AG09309 (cell line): ENCODE results near the gene FAM219B.

ENCODE experiments used
- DNase-seq: peaks from one replicate; pipeline ENCODE4 v3.0.0-alpha.2; 2010; ENCODE audit warnings: low read depth
- H3K4me3 ChIP-seq: 2 replicates; pipeline ENCODE4 v1.5.1; 2011; ENCODE audit warnings: mild to moderate bottlenecking, low read depth, low read length, moderate library complexity; ENCODE audit not compliant: control insufficient read depth
- TF ChIP-seq, protein P1 (sequence below): IDR thresholded peaks from 2 replicates; pipeline ENCODE4 v1.5.1; 2011; ENCODE audit warnings: mild to moderate bottlenecking, low read depth, low read length, inconsistent platforms; ENCODE audit not compliant: insufficient read depth, control insufficient read depth; ENCODE audit errors: missing control alignments

The FAM219B gene

DNA sequence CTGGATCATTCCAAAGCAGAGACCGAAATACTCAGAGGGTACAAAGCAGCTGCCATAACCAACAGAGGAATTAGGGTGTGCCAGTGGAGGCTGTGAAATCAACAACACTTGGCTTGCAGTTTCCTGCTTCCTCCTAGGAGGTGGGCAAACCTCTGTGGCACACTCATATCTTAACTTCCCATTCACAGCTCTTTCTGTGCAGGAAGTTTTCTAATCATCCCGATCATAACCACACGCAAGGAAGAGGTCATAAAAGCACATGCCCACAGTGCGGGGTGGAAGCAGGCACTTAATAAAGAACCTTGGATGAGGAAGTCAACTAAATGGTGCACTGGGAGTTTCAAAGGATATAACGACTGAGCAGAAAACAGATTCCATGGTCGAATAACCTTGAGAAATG, 38.6 kb downstream of the FAM219B start:
- TF ChIP-seq, protein P1, sequence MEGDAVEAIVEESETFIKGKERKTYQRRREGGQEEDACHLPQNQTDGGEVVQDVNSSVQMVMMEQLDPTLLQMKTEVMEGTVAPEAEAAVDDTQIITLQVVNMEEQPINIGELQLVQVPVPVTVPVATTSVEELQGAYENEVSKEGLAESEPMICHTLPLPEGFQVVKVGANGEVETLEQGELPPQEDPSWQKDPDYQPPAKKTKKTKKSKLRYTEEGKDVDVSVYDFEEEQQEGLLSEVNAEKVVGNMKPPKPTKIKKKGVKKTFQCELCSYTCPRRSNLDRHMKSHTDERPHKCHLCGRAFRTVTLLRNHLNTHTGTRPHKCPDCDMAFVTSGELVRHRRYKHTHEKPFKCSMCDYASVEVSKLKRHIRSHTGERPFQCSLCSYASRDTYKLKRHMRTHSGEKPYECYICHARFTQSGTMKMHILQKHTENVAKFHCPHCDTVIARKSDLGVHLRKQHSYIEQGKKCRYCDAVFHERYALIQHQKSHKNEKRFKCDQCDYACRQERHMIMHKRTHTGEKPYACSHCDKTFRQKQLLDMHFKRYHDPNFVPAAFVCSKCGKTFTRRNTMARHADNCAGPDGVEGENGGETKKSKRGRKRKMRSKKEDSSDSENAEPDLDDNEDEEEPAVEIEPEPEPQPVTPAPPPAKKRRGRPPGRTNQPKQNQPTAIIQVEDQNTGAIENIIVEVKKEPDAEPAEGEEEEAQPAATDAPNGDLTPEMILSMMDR = no peak
- DNase-seq = no peak
- no peak overlapping the region for H3K4me3 ChIP-seq

DNA sequence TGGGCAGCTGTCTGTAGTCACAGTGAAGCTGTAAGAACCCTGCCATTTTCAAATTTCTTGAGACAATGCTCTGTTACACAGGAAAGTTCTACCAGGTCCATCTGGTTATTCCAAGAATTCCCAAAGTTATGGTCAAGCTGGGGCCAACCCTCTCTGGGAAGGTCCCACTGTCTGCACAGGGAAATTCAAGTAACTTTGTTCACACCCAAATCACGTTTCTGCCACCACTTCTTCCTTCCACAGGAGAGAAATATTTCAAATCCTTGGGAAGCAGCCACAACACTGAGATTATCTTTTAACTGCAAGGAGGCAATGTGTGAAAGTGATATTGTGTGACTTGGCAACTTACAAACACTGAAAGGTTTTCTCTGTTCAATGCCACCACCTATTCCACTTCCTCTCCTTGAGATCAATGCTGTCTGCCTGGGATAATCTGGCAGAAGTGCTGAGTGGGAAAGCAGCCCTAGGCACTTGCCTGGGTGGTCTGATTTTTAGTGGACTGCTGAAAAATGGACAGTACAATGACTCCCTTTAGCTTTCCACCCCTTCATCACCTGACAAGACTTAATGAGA, 39.1 kb downstream of the FAM219B start:
- H3K4me3 ChIP-seq = no peak overlapping the region
- TF ChIP-seq, protein P1 = no peak
- DNase-seq = no peak

DNA sequence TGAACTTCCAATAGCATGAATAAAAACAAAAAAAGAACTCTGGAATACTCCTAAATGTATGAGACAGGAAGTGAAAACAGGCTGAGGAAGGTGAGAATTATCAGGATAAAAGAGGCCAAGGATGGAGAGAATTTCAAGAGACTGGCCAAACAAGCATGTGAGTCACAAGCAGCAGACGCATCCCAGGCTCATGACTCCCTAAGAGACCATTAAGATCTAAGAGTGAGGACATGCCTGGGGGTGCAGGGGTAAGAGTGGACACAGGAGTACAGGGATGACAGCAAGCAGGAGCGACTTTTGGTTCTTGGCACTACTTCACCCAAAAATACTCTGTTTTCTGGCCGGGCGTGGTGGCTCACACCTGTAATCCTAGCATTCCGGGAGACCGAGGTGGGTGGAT, 40.6 kb downstream of the FAM219B start:
- H3K4me3 ChIP-seq = no peak overlapping the region
- TF ChIP-seq, protein P1 = no peak
- no peak for DNase-seq

DNA sequence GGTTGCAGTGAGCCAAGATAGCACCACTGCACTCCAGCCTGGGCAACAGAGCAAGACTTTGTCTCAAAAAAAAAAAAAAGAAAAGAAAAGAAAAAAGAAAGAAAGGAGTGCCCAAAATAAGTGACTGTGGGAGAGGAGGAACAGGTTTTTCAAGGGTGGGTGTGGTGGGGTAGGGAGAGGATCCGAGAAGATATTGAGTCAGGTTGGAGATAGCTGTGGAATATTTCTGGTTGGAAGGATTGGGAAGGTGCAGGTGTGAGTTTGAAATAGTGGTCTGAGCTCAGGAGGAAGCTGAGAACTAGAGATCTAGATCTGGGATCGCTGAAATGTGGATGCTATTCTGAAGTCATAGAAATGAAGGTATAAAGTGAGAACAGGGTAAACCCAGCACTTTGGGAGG, 41.3 kb downstream of the FAM219B start:
- H3K4me3 ChIP-seq = no peak overlapping the region
- no peak for DNase-seq
- TF ChIP-seq, protein P1 = no peak

DNA sequence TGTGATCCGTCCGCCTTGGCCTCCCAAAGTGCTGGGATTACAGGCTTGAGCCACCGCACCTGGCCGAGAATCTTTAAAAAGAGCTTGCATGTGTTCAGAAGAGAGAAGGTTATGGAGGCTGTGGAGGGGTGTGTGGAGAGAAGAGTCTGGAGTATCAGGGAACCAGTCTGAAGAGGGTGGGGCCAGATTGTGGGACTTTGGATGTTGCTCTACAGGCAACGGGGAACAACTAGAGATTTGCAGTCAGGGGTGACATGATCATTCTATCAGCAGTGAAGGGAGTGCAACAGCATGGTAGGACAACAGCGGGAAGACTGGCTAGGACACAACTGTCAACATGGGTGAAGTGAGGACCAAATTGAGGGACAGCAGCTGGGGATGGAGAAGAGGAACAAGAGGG, 42.4 kb downstream of the FAM219B start:
- H3K4me3 ChIP-seq = no peak overlapping the region
- DNase-seq = no peak
- TF ChIP-seq, protein P1 = no peak

DNA sequence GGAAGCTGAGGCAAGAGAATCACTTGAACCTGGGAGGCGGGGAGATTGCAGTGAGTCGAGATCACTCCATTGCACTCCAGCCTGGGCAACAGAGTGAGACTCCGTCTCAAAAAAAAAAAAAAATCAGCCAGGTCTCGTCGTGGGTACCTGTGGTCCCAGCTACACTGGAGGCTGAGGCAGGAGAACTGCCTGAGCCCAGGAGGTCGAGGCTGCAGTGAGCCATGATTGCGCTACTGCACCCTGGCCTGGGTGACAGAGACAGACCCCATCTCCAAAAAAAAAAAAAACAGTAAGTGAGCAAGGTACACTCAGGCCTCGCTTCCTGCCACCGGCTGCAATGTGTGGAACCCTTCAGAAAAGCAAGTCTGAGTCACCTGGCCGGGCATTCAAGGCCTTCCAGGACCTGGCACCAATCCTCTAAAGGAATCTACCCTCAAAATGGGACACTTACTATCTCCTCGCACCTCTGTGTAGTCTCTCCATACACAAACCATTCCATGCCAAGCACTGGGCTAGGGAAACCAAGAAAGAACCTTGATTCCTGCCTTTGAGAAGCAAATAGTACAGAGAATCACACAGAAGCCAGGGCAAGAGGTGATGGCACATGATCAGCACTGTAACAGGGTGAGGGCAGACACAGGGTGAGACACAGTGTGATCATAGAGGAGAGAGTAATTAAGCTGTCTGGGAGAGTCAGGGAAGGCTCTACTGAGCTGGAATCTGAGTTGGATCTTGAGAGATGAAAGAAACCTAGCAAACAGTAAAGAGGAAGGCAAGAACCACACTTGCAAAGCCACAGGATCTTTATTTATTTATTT, 43.2 kb downstream of the FAM219B start:
- TF ChIP-seq, protein P1 = no peak
- no peak for DNase-seq
- no peak overlapping the region for H3K4me3 ChIP-seq

DNA sequence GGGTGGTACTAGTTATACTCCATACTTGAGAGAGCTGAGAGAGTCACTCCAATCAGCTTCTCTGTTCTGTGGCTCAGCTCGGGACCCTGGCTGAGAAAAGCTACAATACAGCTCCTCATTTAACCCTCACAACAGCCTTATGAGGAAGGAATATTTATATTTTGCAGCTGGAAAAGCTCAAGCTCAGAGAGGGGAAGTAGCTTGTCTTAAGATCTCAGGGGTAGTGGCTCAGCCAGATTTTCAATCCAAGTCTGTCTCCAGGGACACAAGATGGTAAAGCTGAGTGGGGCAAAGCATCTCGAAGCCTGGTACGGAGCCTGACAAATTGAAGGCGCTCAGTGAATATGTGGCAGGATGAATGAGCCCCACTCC, 48.3 kb downstream of the FAM219B start:
- DNase-seq = no peak
- TF ChIP-seq, protein P1 = no peak
- no peak overlapping the region for H3K4me3 ChIP-seq
